Mesendoderm (in vitro differentiated cells): ENCODE data around the gene MELK.

Source experiments
- DNase-seq: peaks from one replicate; pipeline ENCODE4 v3.0.0; 2013
- H2AK5ac ChIP-seq: 2 replicates; pipeline ENCODE4 v1.6.1; 2013; ENCODE audit warnings: low read length, inconsistent platforms
- H2BK120ac ChIP-seq: 2 replicates; pipeline ENCODE4 v1.6.1; 2013; ENCODE audit warnings: low read depth, mild to moderate bottlenecking, low read length, moderate library complexity, mixed read lengths
- H2BK15ac ChIP-seq: replicated peaks from 2 replicates; pipeline ENCODE4 v1.6.1; 2013; ENCODE audit warnings: low read depth, mild to moderate bottlenecking, moderate library complexity
- H2BK5ac ChIP-seq: 2 replicates; pipeline ENCODE4 v1.6.1; 2013; ENCODE audit warnings: low read length, inconsistent platforms
- H3K18ac ChIP-seq: 2 replicates; pipeline ENCODE4 v1.6.1; 2013; ENCODE audit warnings: mild to moderate bottlenecking, low read length, mixed read lengths
- H3K23ac ChIP-seq: one replicate; pipeline ENCODE4 v1.6.1; 2013; ENCODE audit warnings: low read length
- H3K27ac ChIP-seq: 2 replicates; pipeline ENCODE4 v1.5.1; 2013; ENCODE audit warnings: low read depth, mild to moderate bottlenecking, inconsistent platforms, low read length, moderate library complexity
- H3K27me3 ChIP-seq: 2 replicates; pipeline ENCODE4 v1.6.1; 2013; ENCODE audit warnings: low read length, control low read depth, mild to moderate bottlenecking, inconsistent platforms; ENCODE audit not compliant: insufficient read depth, poor library complexity
- H3K36me3 ChIP-seq: 2 replicates; pipeline ENCODE4 v1.6.1; 2013; ENCODE audit warnings: low read length, inconsistent platforms; ENCODE audit not compliant: control insufficient read depth, insufficient read depth
- H3K4ac ChIP-seq: one replicate; pipeline ENCODE4 v1.6.1; 2013; ENCODE audit warnings: low read depth, mild to moderate bottlenecking, low read length, moderate library complexity
- H3K4me1 ChIP-seq: 2 replicates; pipeline ENCODE4 v1.6.1; 2013; ENCODE audit warnings: low read depth, low read length, inconsistent platforms; ENCODE audit not compliant: control insufficient read depth
- H3K4me2 ChIP-seq: 2 replicates; pipeline ENCODE4 v1.6.1; 2013; ENCODE audit warnings: low read length
- H3K4me3 ChIP-seq: 2 replicates; pipeline ENCODE4 v1.5.1; 2013; ENCODE audit warnings: mild to moderate bottlenecking, low read length
- H3K56ac ChIP-seq: one replicate; pipeline ENCODE4 v1.6.1; 2013; ENCODE audit warnings: low read length
- H3K79me1 ChIP-seq: 2 replicates; pipeline ENCODE4 v1.6.1; 2013; ENCODE audit warnings: low read length, inconsistent platforms
- H3K79me2 ChIP-seq: 2 replicates; pipeline ENCODE4 v1.6.1; 2013; ENCODE audit warnings: mild to moderate bottlenecking, low read length; ENCODE audit not compliant: control insufficient read depth, insufficient read depth
- H3K9ac ChIP-seq: 2 replicates; pipeline ENCODE4 v1.6.1; 2013; ENCODE audit warnings: low read length, inconsistent platforms
- H4K5ac ChIP-seq: one replicate; pipeline ENCODE4 v1.6.1; 2013; ENCODE audit warnings: low read length
- H4K8ac ChIP-seq: one replicate; pipeline ENCODE4 v1.6.1; 2013; ENCODE audit warnings: low read depth, mild to moderate bottlenecking, control low read depth, low read length, moderate library complexity
- WGBS: extraction: QIAGEN DNeasy Blood & Tissue Kit; methylation state at CpG from one replicate; pipeline ENCODE4 v1.1.7; 2013; ENCODE audit warnings: low lambda C conversion rate, missing lambda C conversion rate; ENCODE audit not compliant: insufficient coverage; ENCODE audit errors: extremely low coverage; 5-methylcytosine and 5-hydroxymethylcytosine counted together

MELK gene

DNA sequence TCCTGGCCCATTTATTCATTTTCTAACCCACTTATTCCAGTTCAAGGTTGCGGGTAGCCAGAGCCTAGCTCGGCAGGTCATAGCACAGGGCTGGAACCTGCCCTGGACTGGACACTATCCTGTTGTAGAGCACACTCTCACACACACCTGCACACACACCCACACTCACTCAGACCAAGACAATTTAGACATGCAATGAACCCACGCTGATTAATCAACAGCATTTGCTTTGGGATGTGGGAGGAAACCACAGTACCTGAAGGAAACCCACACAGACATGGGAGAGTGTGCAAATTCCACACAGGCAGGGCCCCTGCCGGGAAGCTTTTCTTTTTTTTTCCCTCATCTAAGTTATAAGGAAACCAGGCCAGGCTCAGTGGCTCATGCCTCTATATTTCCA is 34.8 kb upstream of the MELK start:
- H3K23ac ChIP-seq = no peak overlapping the region
- no peak overlapping the region for H3K4me3 ChIP-seq
- no peak for DNase-seq
- WGBS = no CpG with 5 or more reads among the region's 4 CpGs
- H3K4me1 ChIP-seq = no peaks in the 10 kb centered on the region
- no peaks in the 10 kb centered on the region for H3K79me1 ChIP-seq
- H4K8ac ChIP-seq = no peak overlapping the region
- H3K27me3 ChIP-seq = no peaks in the 10 kb centered on the region
- no peak overlapping the region for H3K4me2 ChIP-seq
- no peak overlapping the region for H4K5ac ChIP-seq
- H3K56ac ChIP-seq = no peak overlapping the region
- no peaks in the 10 kb centered on the region for H3K36me3 ChIP-seq
- H3K18ac ChIP-seq = no peak overlapping the region
- H3K4ac ChIP-seq = no peak overlapping the region
- no peak overlapping the region for H3K27ac ChIP-seq
- no peak overlapping the region for H3K9ac ChIP-seq
- no peak overlapping the region for H2AK5ac ChIP-seq
- H2BK5ac ChIP-seq = no peak overlapping the region
- no peak overlapping the region for H2BK120ac ChIP-seq
- no peaks in the 10 kb centered on the region for H3K79me2 ChIP-seq
- no peak overlapping the region for H2BK15ac ChIP-seq

DNA sequence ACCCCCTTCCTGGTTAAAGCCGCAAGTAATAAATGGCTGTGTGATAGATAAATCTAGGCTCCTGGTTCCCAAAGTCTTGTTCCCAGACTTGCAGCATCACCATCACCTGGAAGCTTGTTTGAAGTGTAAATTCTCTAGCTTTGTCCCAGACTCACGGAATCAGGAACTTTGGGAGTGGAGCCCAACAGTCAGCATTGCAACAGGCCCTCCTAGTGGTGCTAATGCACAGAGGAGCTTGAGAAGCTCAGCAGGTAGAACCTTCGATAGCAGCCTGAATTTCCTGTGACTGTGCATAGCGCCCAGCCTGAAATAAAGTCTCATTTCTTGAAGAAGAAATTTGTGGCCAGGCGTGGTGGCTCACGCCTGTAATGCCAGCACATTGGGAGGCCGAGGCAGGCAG is 30.3 kb upstream of the MELK start:
- Histone ChIP-seq H3K79me2 (no peaks in the 10 kb centered on the region), H4K8ac (no peak overlapping the region), H3K27me3 (no peaks in the 10 kb centered on the region), H4K5ac (no peak overlapping the region), H3K4me1 (no peaks in the 10 kb centered on the region), H3K79me1 (no peaks in the 10 kb centered on the region), H3K23ac (no peak overlapping the region), H2AK5ac (no peak overlapping the region), H3K18ac (no peak overlapping the region), H3K56ac (no peak overlapping the region), H2BK120ac (no peak overlapping the region), H3K4me2 (no peak overlapping the region), H3K4ac (no peak overlapping the region), H3K27ac (no peak overlapping the region), H2BK15ac (no peak overlapping the region), H3K4me3 (no peak overlapping the region), H3K36me3 (no peaks in the 10 kb centered on the region), H2BK5ac (no peak overlapping the region), H3K9ac (no peak overlapping the region)
- no CpG with 5 or more reads among the region's 7 CpGs for WGBS
- DNase-seq = peak; percentile 68

DNA sequence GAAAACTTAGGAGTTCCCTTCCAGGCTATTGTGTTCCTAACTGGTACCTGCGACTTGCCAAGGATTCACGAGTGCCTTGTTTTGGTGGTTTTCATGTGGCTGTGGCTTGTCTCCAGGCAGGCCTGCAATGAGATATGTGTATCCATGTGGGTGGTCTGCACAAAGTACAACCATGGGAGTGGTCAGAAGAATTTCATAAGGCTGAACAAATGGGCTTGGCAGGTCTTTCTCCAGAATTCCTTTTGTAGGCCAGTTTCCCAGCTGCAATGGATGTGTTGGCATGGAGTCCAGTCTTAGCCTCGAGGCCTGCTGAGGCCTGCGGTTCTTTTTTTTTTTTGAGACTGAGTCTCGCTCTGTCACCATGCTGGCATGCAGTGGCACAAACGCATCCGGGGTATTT is 28.8 kb upstream of the MELK start:
- Histone ChIP-seq H3K23ac (no peak overlapping the region), H4K5ac (no peak overlapping the region), H2BK5ac (no peak overlapping the region), H3K79me2 (no peaks in the 10 kb centered on the region), H4K8ac (no peak overlapping the region), H2BK15ac (no peak overlapping the region), H3K4me3 (no peak overlapping the region), H3K18ac (no peak overlapping the region), H3K27me3 (no peaks in the 10 kb centered on the region), H2AK5ac (no peak overlapping the region), H3K9ac (no peak overlapping the region), H3K4ac (no peak overlapping the region), H3K4me1 (no peaks in the 10 kb centered on the region), H3K27ac (no peak overlapping the region), H3K4me2 (no peak overlapping the region), H3K56ac (no peak overlapping the region), H2BK120ac (no peak overlapping the region), H3K36me3 (no peaks in the 10 kb centered on the region), H3K79me1 (no peaks in the 10 kb centered on the region)
- no CpG with 5 or more reads among the region's 7 CpGs for WGBS
- no peak for DNase-seq

DNA sequence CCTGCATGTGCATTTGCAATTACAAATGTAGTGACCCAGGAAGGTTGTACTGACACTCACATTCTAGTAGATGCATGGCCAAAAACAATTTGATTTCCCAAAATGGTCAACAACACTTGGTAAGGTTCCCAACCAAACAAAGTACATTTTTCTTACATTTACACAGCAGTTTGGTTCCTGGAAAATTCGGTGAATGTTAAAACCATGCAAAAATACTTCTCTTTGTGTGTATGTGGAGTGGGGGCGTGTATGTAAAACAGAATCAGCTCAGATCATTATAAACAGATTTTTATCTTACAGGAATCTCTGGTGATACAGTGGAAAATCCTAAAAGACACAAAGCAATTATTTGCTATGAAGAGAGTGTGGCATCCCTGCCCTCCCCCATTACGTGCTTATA is 25.1 kb upstream of the MELK start:
- Histone ChIP-seq H3K79me1 (no peaks in the 10 kb centered on the region), H3K27ac (no peak overlapping the region), H3K4me2 (no peak overlapping the region), H2BK120ac (no peak overlapping the region), H3K27me3 (no peaks in the 10 kb centered on the region), H3K79me2 (no peaks in the 10 kb centered on the region), H3K9ac (no peak overlapping the region), H3K4ac (no peak overlapping the region), H2BK5ac (no peak overlapping the region), H3K4me3 (no peak overlapping the region), H3K23ac (no peak overlapping the region), H2AK5ac (no peak overlapping the region), H3K4me1 (no peaks in the 10 kb centered on the region), H4K5ac (no peak overlapping the region), H4K8ac (no peak overlapping the region), H3K36me3 (no peaks in the 10 kb centered on the region), H3K56ac (no peak overlapping the region), H3K18ac (no peak overlapping the region), H2BK15ac (no peak overlapping the region)
- DNase-seq = no peak
- WGBS = no CpG with 5 or more reads among the region's 3 CpGs

DNA sequence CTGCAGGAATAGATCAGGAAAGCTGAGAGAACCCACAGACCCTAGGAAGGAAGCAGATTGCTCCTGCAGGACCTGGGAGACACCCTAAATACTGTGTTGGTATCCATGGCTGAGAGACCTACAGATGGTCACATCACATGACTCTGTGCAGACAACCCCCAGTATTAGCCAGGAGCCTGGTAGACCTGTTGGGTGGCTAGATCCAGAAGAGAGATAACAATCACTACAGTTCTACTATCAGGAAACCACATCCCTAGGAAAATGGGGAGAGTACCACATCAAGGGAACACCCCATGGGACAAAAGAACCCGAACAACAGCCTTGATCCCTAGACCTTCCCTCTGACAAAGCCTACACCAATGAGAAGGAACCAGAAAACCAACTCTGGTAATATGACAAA is 24.2 kb upstream of the MELK start:
- DNase-seq = no peak
- Histone ChIP-seq H3K79me1 (no peaks in the 10 kb centered on the region), H3K27ac (no peak overlapping the region), H2AK5ac (no peak overlapping the region), H4K8ac (no peak overlapping the region), H3K56ac (no peak overlapping the region), H2BK5ac (no peak overlapping the region), H3K9ac (no peak overlapping the region), H4K5ac (no peak overlapping the region), H3K4me3 (no peak overlapping the region), H3K36me3 (no peaks in the 10 kb centered on the region), H3K18ac (no peak overlapping the region), H3K23ac (no peak overlapping the region), H3K4me1 (no peaks in the 10 kb centered on the region), H2BK15ac (no peak overlapping the region), H3K4me2 (no peak overlapping the region), H2BK120ac (no peak overlapping the region), H3K27me3 (no peaks in the 10 kb centered on the region), H3K79me2 (no peaks in the 10 kb centered on the region), H3K4ac (no peak overlapping the region)
- no CpG with 5 or more reads among the region's 1 CpG for WGBS

DNA sequence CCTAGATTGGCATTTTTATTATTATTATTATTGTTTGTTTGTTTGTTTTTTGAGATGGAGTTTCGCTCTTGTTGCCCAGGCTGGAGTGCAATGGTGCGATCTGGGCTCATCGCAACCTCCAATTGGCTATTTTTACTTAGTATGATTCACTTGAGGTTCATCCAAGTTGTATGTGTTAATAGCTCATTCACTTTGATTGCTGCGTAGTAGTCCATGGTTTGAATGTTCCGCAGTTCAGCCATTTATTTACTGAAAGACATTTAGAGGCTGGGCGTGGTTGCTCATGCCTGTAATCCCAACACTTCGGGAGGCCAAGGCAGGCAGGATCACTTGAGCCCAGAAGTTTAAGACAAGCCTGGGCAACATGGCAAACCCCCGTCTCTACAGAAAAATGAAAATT is 22.6 kb upstream of the MELK start:
- Histone ChIP-seq H3K4ac (no peak overlapping the region), H3K56ac (no peak overlapping the region), H3K18ac (no peak overlapping the region), H3K27ac (no peak overlapping the region), H2AK5ac (no peak overlapping the region), H3K79me1 (no peaks in the 10 kb centered on the region), H3K79me2 (no peaks in the 10 kb centered on the region), H3K9ac (no peak overlapping the region), H3K27me3 (no peaks in the 10 kb centered on the region), H4K5ac (no peak overlapping the region), H3K4me1 (no peaks in the 10 kb centered on the region), H3K36me3 (no peaks in the 10 kb centered on the region), H3K4me3 (no peak overlapping the region), H2BK120ac (no peak overlapping the region), H3K4me2 (no peak overlapping the region), H4K8ac (no peak overlapping the region), H2BK5ac (no peak overlapping the region), H2BK15ac (no peak overlapping the region), H3K23ac (no peak overlapping the region)
- WGBS = no CpG with 5 or more reads among the region's 8 CpGs
- DNase-seq = no peak
